ENCODE results near the gene STPG4. TPM values are rescaled to one million over a fixed set of nuclear protein-coding genes. Genes with fewer than 3 reads are reported as not detected.

The STPG4 gene
- total and polyA plus RNA-seq, 2 of the 8 experiments (the other 6 are each of a cell fraction or from before 2014, with no cell fraction given): 0.28 TPM; not detected in 1

DNA sequence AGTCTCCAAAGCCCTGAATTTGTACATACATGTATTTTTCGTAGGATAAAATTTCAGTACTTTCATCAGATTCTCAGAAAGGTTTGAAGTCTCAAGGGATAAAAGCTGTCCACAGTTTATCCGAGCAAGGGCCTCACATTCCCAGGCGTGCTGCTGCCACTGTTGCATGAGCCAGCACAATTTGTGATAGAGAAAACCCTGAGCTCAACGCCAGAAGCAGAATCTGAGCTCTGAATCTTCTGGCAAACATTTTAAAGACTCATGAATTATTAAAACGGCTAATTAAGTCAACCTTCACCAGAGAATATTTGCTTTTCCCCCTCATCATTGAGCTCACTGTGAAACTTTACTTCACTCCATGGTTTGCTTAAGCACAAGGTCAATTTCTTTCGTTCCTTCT is 38.5 kb upstream of the STPG4 start:
- Histone ChIP-seq H2BK12ac (ENCODE audit: low read depth, low read length) (peak overlapping the region; percentile 93; the same call in 1 of the 2 replicates), H4K91ac (replicated peaks; ENCODE audit: insufficient read length, low read length) (peak overlapping the region; percentile 89), H2BK15ac (ENCODE audit: low read length) (0 out of 2 replicates have a peak overlapping the region, but pooled peaks have one; percentile 9), H2BK120ac (replicated peaks; ENCODE audit: low read depth, low read length) (peak overlapping the region; percentile 71), H3K27me3 (replicated peaks in 1 of 4; ENCODE audit: control insufficient read depth in 3 of 4, extremely low read depth in 1 of 4, insufficient read depth in 3 of 4, low read length in 3 of 4) (no peaks in the 10 kb centered on the region), H3K23me2 (ENCODE audit: low read depth, low read length) (no peaks in the 10 kb centered on the region; the same call in 1 of the 2 replicates), H3K18ac (ENCODE audit: extremely low read depth, low read length) (peak overlapping the region; percentile 88; the same call in 1 of the 2 replicates), H3K27ac (ENCODE audit: low read depth, low read length) (0 out of 2 replicates have a peak overlapping the region, but pooled peaks have one; percentile 13), H3K79me2 (ENCODE audit: control insufficient read depth in 1 of 2, insufficient read depth in 2 of 2, low read length in 2 of 2) (no peaks in the 10 kb centered on the region), H3K4me2 (ENCODE audit: insufficient read depth in 1 of 2, low read depth in 2 of 2, low read length in 2 of 2) (peak overlapping the region in 1 of 2 experiments; percentile 58; a peak in 1 of 4 replicates), H3K79me1 (ENCODE audit: low read depth, low read length) (no peaks in the 10 kb centered on the region), H3K56ac (replicated peaks; ENCODE audit: insufficient read length, low read depth, low read length) (no peak overlapping the region), H3K14ac (ENCODE audit: insufficient read length) (no peak overlapping the region), H3K4ac (replicated peaks; ENCODE audit: insufficient read length, low read depth, low read length) (no peak overlapping the region), H3K36me3 (ENCODE audit: control insufficient read depth in 2 of 4, insufficient read depth in 4 of 4, low read length in 3 of 4) (no peaks in the 10 kb centered on the region), H2AFZ (ENCODE audit: low read length) (peak overlapping the region; percentile 78; the same call in 1 of the 2 replicates), H3K9ac (replicated peaks in 1 of 4; ENCODE audit: extremely low read depth in 1 of 4, low read depth in 3 of 4, low read length in 3 of 4) (no peak overlapping the region), H2BK5ac (ENCODE audit: low read depth, low read length) (peak overlapping the region; percentile 82; the same call in 1 of the 2 replicates), H3K9me3 (ENCODE audit: insufficient read depth in 2 of 2, low read depth in 1 of 2, low read length in 1 of 2) (no peaks in the 10 kb centered on the region), H4K8ac (ENCODE audit: extremely low read depth, insufficient read depth, low read length) (no peak overlapping the region), H3K23ac (ENCODE audit: insufficient read length) (no peak overlapping the region), H3K4me3 (ENCODE audit: extremely low read depth in 1 of 4, insufficient read depth in 2 of 4, low read depth in 3 of 4, low read length in 4 of 4) (no peak overlapping the region; a peak in 2 of 8 replicates), H3K4me1 (replicated peaks in 1 of 4; ENCODE audit: control insufficient read depth in 3 of 4, insufficient read depth in 4 of 4, low read length in 3 of 4) (peaks cover 16 to 32% (median 27%) of the 10 kb centered on the region in 4 experiments), H2BK20ac (ENCODE audit: low read length) (peak overlapping the region; percentile 88; the same call in 1 of the 2 replicates), H4K5ac (ENCODE audit: insufficient read length, low read depth, low read length) (no peak overlapping the region), H2AK5ac (ENCODE audit: low read depth, low read length) (no peak overlapping the region), H4K20me1 (replicated peaks in 1 of 2; ENCODE audit: control insufficient read depth in 1 of 2, insufficient read depth in 2 of 2, low read length in 2 of 2) (no peaks in the 10 kb centered on the region)
- POLR2A ChIA-PET (ENCODE audit: partially characterized antibody): interaction anchor here (0.5 to 0.8 kb wide), 3 partner anchors 9 to 53 kb away, joined by 3 read pairs; no protein-coding TSS in a partner anchor
- 59% methylated on average over 6 of the region's 6 CpGs; no CpG with 5 or more reads in 1 of the 2 experiments for WGBS, 2 experiments (ENCODE audit: extremely low coverage in 1 of 2, insufficient coverage in 1 of 2, insufficient read length in 1 of 2, insufficient replicate concordance in 2 of 2, low coverage in 1 of 2, low lambda C conversion rate in 2 of 2, missing lambda C conversion rate in 1 of 2)
- no peak for FAIRE-seq
- CTCF ChIA-PET (ENCODE audit: partially characterized antibody): interaction anchor here (0.8 to 1.3 kb wide), 3 partner anchors 89 to 116 kb away, joined by 3 to 4 read pairs (median 3); no protein-coding TSS in a partner anchor
- TF ChIP-seq EP300 (IDR thresholded peaks at IDR 0.05; ENCODE audit: borderline replicate concordance in 1 of 2, low read depth in 2 of 2, low read length in 2 of 2): no peak
- no peak for TF ChIP-seq ASH2L (IDR thresholded peaks at IDR 0.05; ENCODE audit: low read length)
- TF ChIP-seq YY1 (IDR thresholded peaks at IDR 0.05; ENCODE audit: low read depth, low read length): no peak
- no peak for TF ChIP-seq CHD1 (IDR thresholded peaks at IDR 0.05; ENCODE audit: low read depth, low read length)
- TF ChIP-seq FOSL1 (IDR thresholded peaks at IDR 0.05; ENCODE audit: insufficient read depth, low read depth, low read length): no peak
- peak; percentile 89 for TF ChIP-seq BACH1 (IDR thresholded peaks at IDR 0.05; ENCODE audit: low read length)
- no peak for TF ChIP-seq BRCA1 (IDR thresholded peaks at IDR 0.05; ENCODE audit: low read depth, low read length)
- TF ChIP-seq ZNF274 (IDR thresholded peaks at IDR 0.05; ENCODE audit: borderline replicate concordance, extremely low read depth, low read length): no peak
- DNase-seq (ENCODE audit: low read depth in 1 of 2, low spot score in 2 of 2): no peak

All from H1 (cell line).